Measurements from ENCODE around the gene ZNF576.
"Not testable (repeated sequence)": the region's sequence is repeated elsewhere in the genome, so short reads cannot be mapped to it uniquely, and the experiment has no call there.

Gene ZNF576

DNA sequence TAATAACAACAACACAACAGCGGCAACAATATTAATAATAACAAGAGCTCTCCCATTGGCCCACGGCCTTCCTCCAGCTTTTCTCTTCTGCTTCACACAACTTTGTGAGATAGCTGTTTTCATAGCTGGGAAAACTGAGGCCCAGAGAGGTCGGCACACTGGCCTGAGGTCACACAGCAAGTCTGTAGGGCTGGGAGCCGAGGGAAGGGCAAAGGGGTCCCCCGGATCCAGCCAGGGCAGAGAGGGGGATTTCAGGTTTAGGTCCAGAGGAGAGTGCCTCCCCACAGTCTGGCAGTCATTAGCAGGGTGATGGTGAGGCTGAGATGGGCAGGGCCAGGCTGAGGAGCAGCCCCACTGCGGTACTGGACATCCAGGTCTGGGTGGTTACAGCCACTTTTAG lies 52.2 kb downstream of the ZNF576 start:
- in situ Hi-C loops (cut with MboI; ENCODE audit: low sequenced_read_pairs, unreplicated experiment): no loop called here
- DNase-seq (ENCODE audit: low spot score): no peak
- TF ChIP-seq, protein P1, sequence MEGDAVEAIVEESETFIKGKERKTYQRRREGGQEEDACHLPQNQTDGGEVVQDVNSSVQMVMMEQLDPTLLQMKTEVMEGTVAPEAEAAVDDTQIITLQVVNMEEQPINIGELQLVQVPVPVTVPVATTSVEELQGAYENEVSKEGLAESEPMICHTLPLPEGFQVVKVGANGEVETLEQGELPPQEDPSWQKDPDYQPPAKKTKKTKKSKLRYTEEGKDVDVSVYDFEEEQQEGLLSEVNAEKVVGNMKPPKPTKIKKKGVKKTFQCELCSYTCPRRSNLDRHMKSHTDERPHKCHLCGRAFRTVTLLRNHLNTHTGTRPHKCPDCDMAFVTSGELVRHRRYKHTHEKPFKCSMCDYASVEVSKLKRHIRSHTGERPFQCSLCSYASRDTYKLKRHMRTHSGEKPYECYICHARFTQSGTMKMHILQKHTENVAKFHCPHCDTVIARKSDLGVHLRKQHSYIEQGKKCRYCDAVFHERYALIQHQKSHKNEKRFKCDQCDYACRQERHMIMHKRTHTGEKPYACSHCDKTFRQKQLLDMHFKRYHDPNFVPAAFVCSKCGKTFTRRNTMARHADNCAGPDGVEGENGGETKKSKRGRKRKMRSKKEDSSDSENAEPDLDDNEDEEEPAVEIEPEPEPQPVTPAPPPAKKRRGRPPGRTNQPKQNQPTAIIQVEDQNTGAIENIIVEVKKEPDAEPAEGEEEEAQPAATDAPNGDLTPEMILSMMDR (IDR thresholded peaks at IDR 0.05; ENCODE audit: borderline replicate concordance, control extremely low read depth, extremely low read depth, insufficient read depth, missing control alignments): no peak

DNA sequence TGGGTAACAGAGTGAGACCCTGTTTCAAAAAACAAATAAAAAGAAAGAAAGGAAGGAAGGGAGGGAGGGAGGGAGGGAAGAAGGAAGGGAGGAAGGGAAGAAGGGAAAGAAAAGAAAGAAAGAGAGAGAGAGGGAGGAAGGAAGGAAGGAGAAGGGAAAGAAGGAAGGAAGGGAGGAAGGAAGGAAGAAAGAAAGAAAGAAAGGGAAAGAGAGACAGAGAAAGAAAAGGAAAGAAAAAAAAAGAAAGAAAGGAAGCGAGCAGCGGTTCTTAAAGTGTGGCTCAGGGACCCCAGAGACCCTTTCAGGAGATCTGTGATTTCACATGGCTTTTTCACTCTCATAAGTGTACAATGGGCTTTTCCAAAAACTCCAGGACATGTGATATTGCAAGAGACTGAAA lies 53.1 kb downstream of the ZNF576 start:
- in situ Hi-C loops (cut with MboI; ENCODE audit: low sequenced_read_pairs, unreplicated experiment): no loop called here
- TF ChIP-seq, protein P1 (IDR thresholded peaks at IDR 0.05; ENCODE audit: borderline replicate concordance, control extremely low read depth, extremely low read depth, insufficient read depth, missing control alignments): no peak
- DNase-seq (ENCODE audit: low spot score): no peak

DNA sequence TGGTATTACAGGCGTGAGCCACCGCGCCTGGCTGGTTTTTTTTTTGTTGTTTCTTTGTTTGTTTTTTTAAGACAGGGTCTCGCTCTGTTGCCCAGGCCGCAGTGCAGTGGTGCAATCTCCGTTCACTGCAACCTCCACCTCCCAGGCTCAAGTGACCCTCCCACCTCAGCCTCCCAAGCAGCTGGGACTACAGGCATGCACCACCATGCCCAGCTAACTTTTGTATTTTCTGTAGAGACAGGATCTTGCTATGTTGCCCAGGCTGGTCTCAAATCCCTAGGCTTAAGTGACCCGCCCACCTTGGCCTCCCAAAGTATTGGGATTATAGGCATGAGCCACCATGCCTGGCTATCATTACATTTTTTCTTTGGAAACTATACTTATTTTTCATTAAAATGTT lies 53.9 kb downstream of the ZNF576 start:
- in situ Hi-C loops (cut with MboI; ENCODE audit: low sequenced_read_pairs, unreplicated experiment); DNase-seq (ENCODE audit: low spot score): not testable (repeated sequence)

Data from GM13976 (cell line).